Glutamatergic neuron (in vitro differentiated cells): ENCODE results near the gene COPZ1. TPM values are rescaled to one million over a fixed set of nuclear protein-coding genes. Genes with fewer than 3 reads are reported as not detected.

ENCODE experiments used
- DNase-seq: peaks from one replicate; pipeline ENCODE4 v3.0.0; 2022
- H3K27ac Mint-ChIP-seq: one replicate; pipeline ENCODE4 v1.8.0; 2020; ENCODE audit warnings: mild to moderate bottlenecking, mixed read lengths, inconsistent platforms; ENCODE audit not compliant: unreplicated experiment
- H3K27me3 Mint-ChIP-seq: one replicate; pipeline ENCODE4 v1.8.0; 2020; ENCODE audit warnings: mild to moderate bottlenecking, moderate library complexity, mixed read lengths, inconsistent platforms; ENCODE audit not compliant: unreplicated experiment
- H3K36me3 Mint-ChIP-seq: one replicate; pipeline ENCODE4 v1.8.0; 2020; ENCODE audit warnings: mild to moderate bottlenecking, mixed read lengths, inconsistent platforms; ENCODE audit not compliant: unreplicated experiment
- H3K4me1 Mint-ChIP-seq: one replicate; pipeline ENCODE4 v1.8.0; 2020; ENCODE audit warnings: mild to moderate bottlenecking, low read depth, mixed read lengths, inconsistent platforms; ENCODE audit not compliant: unreplicated experiment
- H3K4me3 Mint-ChIP-seq: one replicate; pipeline ENCODE4 v1.8.0; 2020; ENCODE audit warnings: mild to moderate bottlenecking, mixed read lengths, inconsistent platforms; ENCODE audit not compliant: unreplicated experiment
- H3K9me3 Mint-ChIP-seq: one replicate; pipeline ENCODE4 v1.8.0; 2020; ENCODE audit warnings: mild to moderate bottlenecking, moderate library complexity, mixed read lengths, inconsistent platforms; ENCODE audit not compliant: unreplicated experiment
- total RNA-seq: library from RNA; stranded (reverse); fragmentation: NEBNext Ultra II Directional; extraction: Animal tissue kit (Norgen Biotek cat#: 25700); gene quantifications from one replicate; pipeline ENCODE4 v1.2.1, GENCODE V29; 2021; ENCODE audit not compliant: unreplicated experiment
- TF ChIP-seq, protein P1 (sequence below): fragments of 200-600 bp; sonication (generic); IDR thresholded peaks from one replicate; pipeline ENCODE4 v1.5.0; 2021; ENCODE audit not compliant: partially characterized antibody, unreplicated experiment

COPZ1 gene
- total RNA-seq, 1 donor from 2014 or later, result 88.6 TPM

DNA sequence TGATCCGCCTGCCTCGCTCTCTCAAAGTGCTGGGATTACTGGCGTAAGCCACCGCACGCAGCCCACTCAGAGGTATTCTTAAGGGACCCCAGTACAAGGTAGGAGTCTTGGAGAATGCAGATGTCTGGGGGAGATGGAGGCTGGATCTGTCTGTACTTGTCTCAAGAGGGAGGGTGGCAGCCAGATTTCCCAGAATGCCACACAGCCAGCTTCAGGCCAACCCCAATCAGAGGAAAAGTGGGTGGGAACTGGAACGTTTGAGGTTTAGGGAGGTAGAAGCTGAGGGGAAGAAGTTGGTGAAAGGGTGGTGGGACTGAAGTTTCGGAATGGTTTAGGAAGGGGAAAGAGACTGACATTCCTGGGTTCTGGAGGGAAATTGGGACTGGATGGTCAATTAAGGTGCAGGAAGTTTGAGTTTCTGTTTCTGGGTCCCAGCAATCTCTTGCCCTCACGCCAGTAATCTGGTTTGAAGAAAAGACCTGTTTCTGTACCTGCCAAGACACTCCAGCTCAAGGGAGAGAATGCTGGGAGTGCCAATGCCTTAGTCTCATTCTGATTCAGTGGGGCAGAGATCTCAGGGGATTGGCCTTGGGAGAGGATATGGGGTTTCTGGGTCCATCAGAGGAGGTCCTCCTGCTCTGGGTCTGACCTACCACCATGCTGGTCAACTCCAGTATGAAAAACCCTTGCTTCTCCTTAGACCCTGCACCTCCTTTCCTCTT is 67.7 kb downstream of the COPZ1 start:
- no peaks in the 10 kb centered on the region for H3K36me3 Mint-ChIP-seq
- H3K27ac Mint-ChIP-seq, result peak overlapping the region; percentile 77
- H3K4me1 Mint-ChIP-seq, result peaks cover 32% of the 10 kb centered on the region

GRCh38 chr12:54393207-54393609 is 68.3 kb downstream of the COPZ1 start:
- Mint-ChIP-seq H3K4me1 (peaks cover 28% of the 10 kb centered on the region), H3K4me3 (peak overlapping the region; percentile 65), H3K9me3 (peaks cover 6% of the 10 kb centered on the region), H3K27me3 (peaks cover 5% of the 10 kb centered on the region), H3K27ac (peak overlapping the region; percentile 77), H3K36me3 (no peaks in the 10 kb centered on the region)
- TF ChIP-seq, protein P1, sequence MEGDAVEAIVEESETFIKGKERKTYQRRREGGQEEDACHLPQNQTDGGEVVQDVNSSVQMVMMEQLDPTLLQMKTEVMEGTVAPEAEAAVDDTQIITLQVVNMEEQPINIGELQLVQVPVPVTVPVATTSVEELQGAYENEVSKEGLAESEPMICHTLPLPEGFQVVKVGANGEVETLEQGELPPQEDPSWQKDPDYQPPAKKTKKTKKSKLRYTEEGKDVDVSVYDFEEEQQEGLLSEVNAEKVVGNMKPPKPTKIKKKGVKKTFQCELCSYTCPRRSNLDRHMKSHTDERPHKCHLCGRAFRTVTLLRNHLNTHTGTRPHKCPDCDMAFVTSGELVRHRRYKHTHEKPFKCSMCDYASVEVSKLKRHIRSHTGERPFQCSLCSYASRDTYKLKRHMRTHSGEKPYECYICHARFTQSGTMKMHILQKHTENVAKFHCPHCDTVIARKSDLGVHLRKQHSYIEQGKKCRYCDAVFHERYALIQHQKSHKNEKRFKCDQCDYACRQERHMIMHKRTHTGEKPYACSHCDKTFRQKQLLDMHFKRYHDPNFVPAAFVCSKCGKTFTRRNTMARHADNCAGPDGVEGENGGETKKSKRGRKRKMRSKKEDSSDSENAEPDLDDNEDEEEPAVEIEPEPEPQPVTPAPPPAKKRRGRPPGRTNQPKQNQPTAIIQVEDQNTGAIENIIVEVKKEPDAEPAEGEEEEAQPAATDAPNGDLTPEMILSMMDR, result no peak
- DNase-seq, result peak; percentile 69

More for the DNA sequence above, 67.7 kb downstream of the COPZ1 start:
- TF ChIP-seq, protein P1, result no peak
- peak overlapping the region; percentile 87 for H3K4me3 Mint-ChIP-seq
- peaks cover 7% of the 10 kb centered on the region for H3K27me3 Mint-ChIP-seq
- H3K9me3 Mint-ChIP-seq, result peaks cover 8% of the 10 kb centered on the region
- DNase-seq, result no peak

GRCh38 chr12:54393743-54394142 is 68.8 kb downstream of the COPZ1 start:
- no peaks in the 10 kb centered on the region for H3K36me3 Mint-ChIP-seq
- peak overlapping the region; percentile 65 for H3K4me3 Mint-ChIP-seq
- H3K27me3 Mint-ChIP-seq, result peaks cover 5% of the 10 kb centered on the region
- peak overlapping the region; percentile 77 for H3K27ac Mint-ChIP-seq
- peaks cover 25% of the 10 kb centered on the region for H3K4me1 Mint-ChIP-seq
- TF ChIP-seq, protein P1, result no peak
- peaks cover 6% of the 10 kb centered on the region for H3K9me3 Mint-ChIP-seq
- no peak for DNase-seq

DNA sequence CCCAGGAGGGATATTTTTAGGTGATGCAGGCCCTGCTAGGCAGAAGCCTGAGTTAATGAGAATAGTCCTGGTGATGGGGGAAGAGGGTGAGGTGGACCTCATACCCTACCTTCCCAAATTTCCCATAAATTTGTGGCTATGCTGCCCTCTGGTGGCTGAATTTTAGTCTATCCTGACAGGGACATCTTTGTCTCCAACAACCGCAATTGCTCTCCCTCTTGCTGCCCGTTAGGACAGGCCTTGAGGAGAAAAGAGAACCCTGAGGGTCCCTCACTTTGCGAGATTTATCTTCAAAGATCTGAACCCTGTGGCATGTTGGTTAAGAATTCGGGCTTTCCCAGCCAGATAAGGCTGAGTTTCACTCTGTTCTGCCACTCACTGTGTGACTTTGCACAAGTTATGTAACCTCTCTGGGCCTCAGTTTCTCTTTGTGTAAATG is 69.4 kb downstream of the COPZ1 start:
- Mint-ChIP-seq H3K4me3 (peak overlapping the region; percentile 65), H3K36me3 (no peaks in the 10 kb centered on the region), H3K27ac (peak overlapping the region; percentile 77), H3K4me1 (peaks cover 26% of the 10 kb centered on the region), H3K9me3 (peaks cover 6% of the 10 kb centered on the region), H3K27me3 (peaks cover 5% of the 10 kb centered on the region)
- TF ChIP-seq, protein P1, result peak; percentile 86
- peak; percentile 71 for DNase-seq

GRCh38 chr12:54394986-54395385 is 70.1 kb downstream of the COPZ1 start:
- TF ChIP-seq, protein P1, result no peak
- peaks cover 24% of the 10 kb centered on the region for H3K4me1 Mint-ChIP-seq
- peaks cover 5% of the 10 kb centered on the region for H3K27me3 Mint-ChIP-seq
- no peaks in the 10 kb centered on the region for H3K36me3 Mint-ChIP-seq
- H3K27ac Mint-ChIP-seq, result no peak overlapping the region
- no peak overlapping the region for H3K4me3 Mint-ChIP-seq
- peaks cover 6% of the 10 kb centered on the region for H3K9me3 Mint-ChIP-seq
- DNase-seq, result no peak
